Mesenchymal stem cell (in vitro differentiated cells and primary cell): ENCODE measurements around the gene ABCG2.

ENCODE experiments used
- DNase-seq: peaks from one replicate; pipeline ENCODE4 v3.0.0-alpha.2; 2013
- H2AFZ ChIP-seq: one replicate; pipeline ENCODE4 v1.6.1; 2013; ENCODE audit warnings: low read depth, mild to moderate bottlenecking, control low read depth, inconsistent platforms, low read length, moderate library complexity
- H2AK5ac ChIP-seq: 2 replicates; pipeline ENCODE4 v1.6.1; 2013; ENCODE audit warnings: low read length, moderate library complexity, mild to moderate bottlenecking, inconsistent platforms; ENCODE audit not compliant: severe bottlenecking
- H2BK120ac ChIP-seq: one replicate; pipeline ENCODE4 v1.6.1; 2013; ENCODE audit warnings: low read depth, mild to moderate bottlenecking, inconsistent platforms, low read length, moderate library complexity
- H2BK12ac ChIP-seq, 2 experiments: one replicate each; pipeline ENCODE4 v1.6.1; 2013; ENCODE audit warnings: inconsistent platforms in 2 of 2, low read length in 2 of 2, mild to moderate bottlenecking in 2 of 2, moderate library complexity in 2 of 2, control low read depth in 1 of 2
- H2BK15ac ChIP-seq: one replicate; pipeline ENCODE4 v1.6.1; 2013; ENCODE audit warnings: mild to moderate bottlenecking, low read depth, inconsistent platforms; ENCODE audit not compliant: poor library complexity, severe bottlenecking
- H2BK5ac ChIP-seq: 2 replicates; pipeline ENCODE4 v1.6.1; 2013; ENCODE audit warnings: low read depth, mild to moderate bottlenecking, low read length, control low read depth, inconsistent platforms; ENCODE audit not compliant: poor library complexity, severe bottlenecking
- H3K14ac ChIP-seq, 2 experiments: one replicate each; pipeline ENCODE4 v1.6.1; 2013; ENCODE audit warnings: inconsistent platforms in 2 of 2, low read length in 2 of 2, control low read depth in 1 of 2, mild to moderate bottlenecking in 1 of 2, moderate library complexity in 1 of 2
- H3K18ac ChIP-seq, 2 experiments: one replicate each; pipeline ENCODE4 v1.6.1; 2013; ENCODE audit warnings: inconsistent platforms in 2 of 2, low read length in 2 of 2, control low read depth in 1 of 2, low read depth in 1 of 2, mild to moderate bottlenecking in 1 of 2
- H3K23ac ChIP-seq, 2 experiments: one replicate each; pipeline ENCODE4 v1.6.1; 2013; ENCODE audit warnings: inconsistent platforms in 2 of 2, low read length in 2 of 2, mild to moderate bottlenecking in 2 of 2, moderate library complexity in 2 of 2, control low read depth in 1 of 2
- H3K27ac ChIP-seq: 2 replicates; pipeline ENCODE4 v1.5.1; 2013; ENCODE audit warnings: mild to moderate bottlenecking, moderate library complexity, low read length, control low read depth, inconsistent platforms; ENCODE audit not compliant: poor library complexity, severe bottlenecking
- H3K27me3 ChIP-seq, 2 experiments: 2 replicates each; pipeline versions ENCODE4 v1.6.1 to v1.7.0; 2013; ENCODE audit warnings: low read length in 2 of 2, mild to moderate bottlenecking in 2 of 2, moderate library complexity in 2 of 2, control low read depth in 1 of 2, inconsistent platforms in 1 of 2; ENCODE audit not compliant: control insufficient read depth in 1 of 2, insufficient read depth in 1 of 2
- H3K36me3 ChIP-seq, 2 experiments: 2 replicates each; pipeline versions ENCODE4 v1.6.1 to v1.7.0; 2013; ENCODE audit warnings: low read length in 2 of 2, control low read depth in 1 of 2, inconsistent platforms in 1 of 2, low read depth in 1 of 2, mild to moderate bottlenecking in 1 of 2; ENCODE audit not compliant: insufficient read depth in 2 of 2, control insufficient read depth in 1 of 2
- H3K4ac ChIP-seq, 2 experiments: one replicate each; pipeline ENCODE4 v1.6.1; 2013; ENCODE audit warnings: inconsistent platforms in 2 of 2, low read length in 2 of 2, mild to moderate bottlenecking in 2 of 2, moderate library complexity in 2 of 2, control low read depth in 1 of 2, low read depth in 1 of 2
- H3K4me1 ChIP-seq: 2 replicates; pipeline ENCODE4 v1.6.1; 2013; ENCODE audit warnings: low read depth, low read length, control low read depth; ENCODE audit not compliant: control insufficient read depth, insufficient read depth
- H3K4me2 ChIP-seq: 2 replicates; pipeline ENCODE4 v1.6.1; 2013; ENCODE audit warnings: low read length, mild to moderate bottlenecking, inconsistent platforms; ENCODE audit not compliant: poor library complexity, severe bottlenecking
- H3K4me3 ChIP-seq, 2 experiments: 2 replicates each; pipeline versions ENCODE4 v1.5.1 to v1.7.0; 2013; ENCODE audit warnings: low read length in 2 of 2, mild to moderate bottlenecking in 2 of 2, control low read depth in 1 of 2, low read depth in 1 of 2; ENCODE audit not compliant: insufficient read depth in 1 of 2
- H3K79me1 ChIP-seq: replicated peaks from 2 replicates; pipeline ENCODE4 v1.6.1; 2013; ENCODE audit warnings: mild to moderate bottlenecking, control low read depth, low read length, inconsistent platforms; ENCODE audit not compliant: poor library complexity, severe bottlenecking
- H3K9ac ChIP-seq: 2 replicates; pipeline ENCODE4 v1.7.0; 2013; ENCODE audit warnings: mild to moderate bottlenecking, low read length, moderate library complexity
- H3K9me3 ChIP-seq: 2 replicates; pipeline ENCODE4 v1.7.0; 2013; ENCODE audit warnings: mild to moderate bottlenecking, low read length; ENCODE audit not compliant: control insufficient read depth
- H4K8ac ChIP-seq: one replicate; pipeline ENCODE4 v1.6.1; 2013; ENCODE audit warnings: inconsistent platforms, mild to moderate bottlenecking, low read length, moderate library complexity
- H4K91ac ChIP-seq: one replicate; pipeline ENCODE4 v1.6.1; 2013; ENCODE audit warnings: mild to moderate bottlenecking, low read length, inconsistent platforms
- WGBS: methylation state at CpG from one replicate; pipeline ENCODE4 v1.1.7; 2013; ENCODE audit warnings: mixed read lengths; 5-methylcytosine and 5-hydroxymethylcytosine counted together

ABCG2 gene

GRCh38 chr4:88043586-88044340 is 114.7 kb downstream of the ABCG2 start:
- no peak overlapping the region for H2BK5ac ChIP-seq
- H3K9me3 ChIP-seq: no peaks in the 10 kb centered on the region
- H3K4me2 ChIP-seq: no peak overlapping the region
- 90% methylated on average over 7 of the region's 8 CpGs for WGBS
- H4K8ac ChIP-seq: no peak overlapping the region
- peaks cover 19% of the 10 kb centered on the region for H3K79me1 ChIP-seq
- no peaks in the 10 kb centered on the region for H3K27me3 ChIP-seq
- H2AFZ ChIP-seq: no peak overlapping the region
- no peak overlapping the region for H3K23ac ChIP-seq
- H4K91ac ChIP-seq: no peak overlapping the region
- no peak overlapping the region for H3K27ac ChIP-seq
- H2BK12ac ChIP-seq: no peak overlapping the region
- H3K4me3 ChIP-seq: no peak overlapping the region
- H3K14ac ChIP-seq: no peak overlapping the region
- no peak overlapping the region for H2AK5ac ChIP-seq
- no peak overlapping the region for H3K4ac ChIP-seq
- H2BK120ac ChIP-seq: no peak overlapping the region
- H3K18ac ChIP-seq: no peak overlapping the region
- H3K4me1 ChIP-seq: no peaks in the 10 kb centered on the region
- no peak overlapping the region for H3K9ac ChIP-seq
- peaks cover 26 to 93% of the 10 kb centered on the region in 2 experiments for H3K36me3 ChIP-seq
- H2BK15ac ChIP-seq: no peak overlapping the region
- DNase-seq: no peak

GRCh38 chr4:88043001-88043400 is 115.4 kb downstream of the ABCG2 start:
- Histone ChIP-seq H3K23ac (no peak overlapping the region), H3K14ac (no peak overlapping the region), H2BK12ac (no peak overlapping the region), H3K9ac (no peak overlapping the region), H2BK5ac (no peak overlapping the region), H2AFZ (no peak overlapping the region), H3K27me3 (no peaks in the 10 kb centered on the region), H2BK120ac (no peak overlapping the region), H3K18ac (no peak overlapping the region), H3K27ac (no peak overlapping the region), H3K4me1 (no peaks in the 10 kb centered on the region), H4K91ac (no peak overlapping the region), H3K9me3 (no peaks in the 10 kb centered on the region), H2BK15ac (no peak overlapping the region), H3K4me2 (no peak overlapping the region), H3K79me1 (peaks cover 23% of the 10 kb centered on the region), H3K36me3 (peaks cover 29 to 93% of the 10 kb centered on the region in 2 experiments), H2AK5ac (no peak overlapping the region), H3K4ac (no peak overlapping the region), H4K8ac (no peak overlapping the region), H3K4me3 (no peak overlapping the region)
- DNase-seq: no peak
- WGBS: 81% methylated on average over 1 of the region's 1 CpG

- H3K14ac ChIP-seq: no peak overlapping the region
- H2BK120ac ChIP-seq: no peak overlapping the region
- H3K27ac ChIP-seq: no peak overlapping the region
- no peak overlapping the region for H3K4me3 ChIP-seq
- H3K4me2 ChIP-seq: no peak overlapping the region
- H4K91ac ChIP-seq: no peak overlapping the region
- no peak overlapping the region for H3K4ac ChIP-seq
- H3K23ac ChIP-seq: no peak overlapping the region
- no peak overlapping the region for H2BK15ac ChIP-seq
- H3K9me3 ChIP-seq: no peaks in the 10 kb centered on the region
- no peak overlapping the region for H2AK5ac ChIP-seq
- H2BK5ac ChIP-seq: no peak overlapping the region
- H3K18ac ChIP-seq: no peak overlapping the region
- H2AFZ ChIP-seq: no peak overlapping the region
- H3K36me3 ChIP-seq: peaks cover 31 to 98% of the 10 kb centered on the region in 2 experiments
- H3K9ac ChIP-seq: no peak overlapping the region
- no peaks in the 10 kb centered on the region for H3K27me3 ChIP-seq
- 100% methylated on average over 2 of the region's 2 CpGs for WGBS
- no peak overlapping the region for H4K8ac ChIP-seq
- H3K4me1 ChIP-seq: no peaks in the 10 kb centered on the region
- no peak for DNase-seq
- no peak overlapping the region for H2BK12ac ChIP-seq
- H3K79me1 ChIP-seq: peaks cover 26% of the 10 kb centered on the region
These were observed 116.8 kb downstream of the ABCG2 start for GRCh38 chr4:88041626-88042025.

- peaks cover 30 to 100% of the 10 kb centered on the region in 2 experiments for H3K36me3 ChIP-seq
- H2AFZ ChIP-seq: no peak overlapping the region
- H2AK5ac ChIP-seq: no peak overlapping the region
- H3K18ac ChIP-seq: no peak overlapping the region
- H2BK120ac ChIP-seq: no peak overlapping the region
- no peak overlapping the region for H3K14ac ChIP-seq
- whole genome bisulfite sequencing: 92% methylated on average over 3 of the region's 3 CpGs
- no peaks in the 10 kb centered on the region for H3K4me1 ChIP-seq
- H3K4me3 ChIP-seq: no peak overlapping the region
- H3K79me1 ChIP-seq: peaks cover 29% of the 10 kb centered on the region
- no peak overlapping the region for H2BK12ac ChIP-seq
- no peak overlapping the region for H4K8ac ChIP-seq
- no peak overlapping the region for H3K9ac ChIP-seq
- H2BK5ac ChIP-seq: no peak overlapping the region
- H3K27ac ChIP-seq: no peak overlapping the region
- H3K4ac ChIP-seq: no peak overlapping the region
- H3K27me3 ChIP-seq: no peaks in the 10 kb centered on the region
- H3K9me3 ChIP-seq: no peaks in the 10 kb centered on the region
- H3K23ac ChIP-seq: no peak overlapping the region
- DNase-seq: no peak
- no peak overlapping the region for H4K91ac ChIP-seq
- no peak overlapping the region for H3K4me2 ChIP-seq
- no peak overlapping the region for H2BK15ac ChIP-seq
These were observed 117.7 kb downstream of the ABCG2 start for GRCh38 chr4:88040707-88041106.
